ENCODE measurements around the gene TRIP11.

The TRIP11 gene

GRCh38 chr14:91985521-91986255, 54.2 kb downstream of the TRIP11 start:
- DNase-seq (ENCODE audit: insufficient read length, low spot score), result no peak
- TF ChIP-seq POU2F2 (IDR thresholded peaks at IDR 0.05; ENCODE audit: low read depth, low read length) (no peak), POLR2AphosphoS5 (IDR thresholded peaks at IDR 0.05; ENCODE audit: low read depth, low read length) (no peak)
- no peak for FAIRE-seq

- DNase-seq (ENCODE audit: insufficient read length, low spot score), result no peak
- TF ChIP-seq POLR2AphosphoS5 (IDR thresholded peaks at IDR 0.05; ENCODE audit: low read depth, low read length), result no peak
- no peak for TF ChIP-seq PAX5 (IDR thresholded peaks at IDR 0.05; ENCODE audit: insufficient read depth, low read length, severe bottlenecking)
- TF ChIP-seq POLR2A (IDR thresholded peaks at IDR 0.05; ENCODE audit: low read depth, low read length), result no peak
- TF ChIP-seq POU2F2 (IDR thresholded peaks at IDR 0.05; ENCODE audit: low read depth, low read length), result no peak
- FAIRE-seq, result no peak
Measured at GRCh38 chr14:91985008-91985407, 54.9 kb downstream of the TRIP11 start.

GRCh38 chr14:91983588-91983987, 56.3 kb downstream of the TRIP11 start:
- FAIRE-seq (no peak), DNase-seq (ENCODE audit: insufficient read length, low spot score) (no peak)
- no peak for TF ChIP-seq SPI1 (IDR thresholded peaks at IDR 0.05; ENCODE audit: low read depth, low read length)
- TF ChIP-seq POLR2AphosphoS5 (IDR thresholded peaks at IDR 0.05; ENCODE audit: low read depth, low read length), result no peak
- TF ChIP-seq PAX5 (IDR thresholded peaks at IDR 0.05; ENCODE audit: insufficient read depth, low read length, severe bottlenecking), result no peak
- no peak for TF ChIP-seq POLR2A (IDR thresholded peaks at IDR 0.05; ENCODE audit: low read depth, low read length)
- TF ChIP-seq POU2F2 (IDR thresholded peaks at IDR 0.05; ENCODE audit: low read depth, low read length), result no peak
- TF ChIP-seq TAF1 (IDR thresholded peaks at IDR 0.05; ENCODE audit: low read depth, low read length), result no peak

- DNase-seq (ENCODE audit: insufficient read length, low spot score) (peak; percentile 9), FAIRE-seq (peak; percentile 43)
- TF ChIP-seq SPI1 (IDR thresholded peaks at IDR 0.05; ENCODE audit: low read depth, low read length), result peak; percentile 86
- TF ChIP-seq TAF1 (IDR thresholded peaks at IDR 0.05; ENCODE audit: low read depth, low read length), result no peak
Measured at GRCh38 chr14:91980157-91980556, 59.7 kb downstream of the TRIP11 start.

GRCh38 chr14:91977884-91978283, 62.0 kb downstream of the TRIP11 start:
- FAIRE-seq, result no peak
- TF ChIP-seq POLR2AphosphoS5 (IDR thresholded peaks at IDR 0.05; ENCODE audit: low read depth, low read length) (no peak), POLR2A (IDR thresholded peaks at IDR 0.05; ENCODE audit: low read depth, low read length) (no peak)
- DNase-seq (ENCODE audit: insufficient read length, low spot score), result no peak

GRCh38 chr14:91975763-91976162, 64.1 kb downstream of the TRIP11 start:
- TF ChIP-seq TAF1 (IDR thresholded peaks at IDR 0.05; ENCODE audit: low read depth, low read length), result no peak
- no peak for TF ChIP-seq POLR2AphosphoS5 (IDR thresholded peaks at IDR 0.05; ENCODE audit: low read depth, low read length)
- TF ChIP-seq POLR2A (IDR thresholded peaks at IDR 0.05; ENCODE audit: low read depth, low read length), result no peak
- TF ChIP-seq PAX5 (IDR thresholded peaks at IDR 0.05; ENCODE audit: insufficient read depth, low read length, severe bottlenecking), result no peak
- TF ChIP-seq POU2F2 (IDR thresholded peaks at IDR 0.05; ENCODE audit: low read depth, low read length), result no peak
- TF ChIP-seq SPI1 (IDR thresholded peaks at IDR 0.05; ENCODE audit: low read depth, low read length), result no peak
- no peak for FAIRE-seq
- no peak for DNase-seq (ENCODE audit: insufficient read length, low spot score)

- FAIRE-seq (no peak), DNase-seq (ENCODE audit: insufficient read length, low spot score) (no peak)
- TF ChIP-seq PAX5 (IDR thresholded peaks at IDR 0.05; ENCODE audit: insufficient read depth, low read length, severe bottlenecking) (no peak), POLR2AphosphoS5 (IDR thresholded peaks at IDR 0.05; ENCODE audit: low read depth, low read length) (no peak), SPI1 (IDR thresholded peaks at IDR 0.05; ENCODE audit: low read depth, low read length) (no peak), POLR2A (IDR thresholded peaks at IDR 0.05; ENCODE audit: low read depth, low read length) (no peak), POU2F2 (IDR thresholded peaks at IDR 0.05; ENCODE audit: low read depth, low read length) (no peak), TAF1 (IDR thresholded peaks at IDR 0.05; ENCODE audit: low read depth, low read length) (no peak)
Measured at GRCh38 chr14:91971188-91971778, 68.6 kb downstream of the TRIP11 start.

GRCh38 chr14:91968280-91968679, 71.6 kb downstream of the TRIP11 start:
- DNase-seq (ENCODE audit: insufficient read length, low spot score) (no peak), FAIRE-seq (no peak)
- TF ChIP-seq POLR2AphosphoS5 (IDR thresholded peaks at IDR 0.05; ENCODE audit: low read depth, low read length), result no peak
- TF ChIP-seq PAX5 (IDR thresholded peaks at IDR 0.05; ENCODE audit: insufficient read depth, low read length, severe bottlenecking), result no peak
- TF ChIP-seq SPI1 (IDR thresholded peaks at IDR 0.05; ENCODE audit: low read depth, low read length), result no peak
- TF ChIP-seq POLR2A (IDR thresholded peaks at IDR 0.05; ENCODE audit: low read depth, low read length), result no peak
- TF ChIP-seq TAF1 (IDR thresholded peaks at IDR 0.05; ENCODE audit: low read depth, low read length), result no peak
- TF ChIP-seq POU2F2 (IDR thresholded peaks at IDR 0.05; ENCODE audit: low read depth, low read length), result no peak

GRCh38 chr14:91964724-91965123, 75.1 kb downstream of the TRIP11 start:
- no peak for TF ChIP-seq TAF1 (IDR thresholded peaks at IDR 0.05; ENCODE audit: low read depth, low read length)
- TF ChIP-seq POLR2A (IDR thresholded peaks at IDR 0.05; ENCODE audit: low read depth, low read length), result no peak
- TF ChIP-seq PAX5 (IDR thresholded peaks at IDR 0.05; ENCODE audit: insufficient read depth, low read length, severe bottlenecking), result no peak
- no peak for TF ChIP-seq POU2F2 (IDR thresholded peaks at IDR 0.05; ENCODE audit: low read depth, low read length)
- TF ChIP-seq SPI1 (IDR thresholded peaks at IDR 0.05; ENCODE audit: low read depth, low read length), result no peak
- TF ChIP-seq POLR2AphosphoS5 (IDR thresholded peaks at IDR 0.05; ENCODE audit: low read depth, low read length), result no peak
- FAIRE-seq (no peak), DNase-seq (ENCODE audit: insufficient read length, low spot score) (no peak)

- FAIRE-seq (no peak), DNase-seq (ENCODE audit: insufficient read length, low spot score) (no peak)
Measured at GRCh38 chr14:91964011-91964410, 75.8 kb downstream of the TRIP11 start.

More at GRCh38 chr14:91964011-91964410, 75.8 kb downstream of the TRIP11 start:
- TF ChIP-seq SPI1 (IDR thresholded peaks at IDR 0.05; ENCODE audit: low read depth, low read length) (no peak), TAF1 (IDR thresholded peaks at IDR 0.05; ENCODE audit: low read depth, low read length) (no peak), POLR2AphosphoS5 (IDR thresholded peaks at IDR 0.05; ENCODE audit: low read depth, low read length) (no peak), POLR2A (IDR thresholded peaks at IDR 0.05; ENCODE audit: low read depth, low read length) (no peak), POU2F2 (IDR thresholded peaks at IDR 0.05; ENCODE audit: low read depth, low read length) (no peak), PAX5 (IDR thresholded peaks at IDR 0.05; ENCODE audit: insufficient read depth, low read length, severe bottlenecking) (no peak)

Measured in GM12891 (cell line).